Loucy (cell line): ENCODE measurements around the gene CRADD.

Experiments
- CTCF ChIP-seq: fragments of 200-600 bp; sonication (generic); conservative IDR thresholded peaks from 2 replicates; pipeline ENCODE4 v1.5.1; 2014; ENCODE audit warnings: mild to moderate bottlenecking, antibody characterized with exemption, low read length
- EZH2phosphoT487 ChIP-seq: fragments of 200-600 bp; IDR thresholded peaks from 2 replicates; pipeline ENCODE4 v1.6.1; 2018; ENCODE audit warnings: antibody characterized with exemption, mild to moderate bottlenecking, moderate library complexity, borderline replicate concordance

DNA sequence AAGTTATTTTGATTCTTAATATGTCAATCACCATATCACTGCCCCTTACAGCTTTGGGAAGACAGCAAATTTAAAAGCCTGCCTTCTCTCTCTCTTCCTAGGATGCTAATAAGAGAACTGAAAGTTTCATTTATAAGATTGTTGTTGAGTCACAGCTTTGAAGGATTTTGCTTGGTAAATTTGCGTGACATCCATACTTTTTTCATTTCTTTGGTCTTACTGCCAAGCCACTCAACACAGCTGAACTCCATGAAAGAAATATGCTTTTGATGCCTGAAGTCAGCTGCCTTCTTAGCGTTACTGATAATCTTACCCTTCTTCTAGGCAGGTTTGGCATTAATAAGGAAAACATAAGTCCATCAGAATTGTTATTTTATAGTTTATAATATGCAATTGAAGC lies 155.0 kb downstream of the CRADD start:
- TF ChIP-seq CTCF = no peak
- no peak for TF ChIP-seq EZH2phosphoT487
